HepG2 (cell line): Measurements from ENCODE around the gene RAB6A. TPM values are rescaled to one million over a fixed set of nuclear protein-coding genes. Genes with fewer than 3 reads are reported as not detected.

ENCODE experiments used
- CBX5 ChIP-seq: sonication (generic); formaldehyde crosslinking; IDR thresholded peaks from 2 replicates; pipeline ENCODE4 v1.4.0; 2020; ENCODE audit warnings: missing genetic modification reagents, borderline replicate concordance
- CREM ChIP-seq, 2 experiments: sonication (generic) in 1 of 2; formaldehyde crosslinking in 1 of 2; IDR thresholded peaks; 2 replicates each; pipeline versions ENCODE4 v1.4.0 to v1.6.1; 2016 to 2020; ENCODE audit warnings: antibody characterized with exemption in 1 of 2, mild to moderate bottlenecking in 1 of 2, missing genetic modification reagents in 1 of 2
- ELF3 ChIP-seq: IDR thresholded peaks from 2 replicates; pipeline ENCODE4 v1.6.1; 2016; ENCODE audit warnings: missing genetic modification reagents, missing compliant biosample characterization
- GABPA ChIP-seq, 2 experiments: IDR thresholded peaks; 2 replicates each; pipeline ENCODE4 v1.6.1; 2011 to 2016; ENCODE audit warnings: low read depth in 2 of 2, low read length in 1 of 2, missing biosample characterization in 1 of 2, missing genetic modification characterization in 1 of 2
- HNF4A ChIP-seq: sonication (generic); formaldehyde crosslinking; IDR thresholded peaks from 2 replicates; pipeline ENCODE4 v1.4.0; 2020; ENCODE audit warnings: missing genetic modification reagents
- HOXA5 ChIP-seq: sonication (generic); formaldehyde crosslinking; IDR thresholded peaks from 2 replicates; pipeline ENCODE4 v1.4.0; 2020; ENCODE audit warnings: missing genetic modification reagents
- KLF16 ChIP-seq, 2 experiments: sonication (generic) in 1 of 2; formaldehyde crosslinking in 1 of 2; IDR thresholded peaks; 2 replicates each; pipeline versions ENCODE4 v1.6.1 to v1.8.0; 2016 to 2023; ENCODE audit warnings: missing genetic modification reagents in 2 of 2, missing compliant biosample characterization in 1 of 2
- MYNN ChIP-seq: sonication (generic); formaldehyde crosslinking; IDR thresholded peaks from 2 replicates; pipeline ENCODE4 v1.4.0; 2020; ENCODE audit warnings: mild to moderate bottlenecking, low read depth, missing genetic modification reagents
- POLR2A ChIP-seq, 2 experiments: IDR thresholded peaks; 2 replicates each; pipeline ENCODE4 v1.6.1; 2011; ENCODE audit warnings: low read depth in 2 of 2, low read length in 2 of 2, mild to moderate bottlenecking in 1 of 2, moderate library complexity in 1 of 2; ENCODE audit not compliant: insufficient read depth in 1 of 2
- SALL1 ChIP-seq: sonication (generic); formaldehyde crosslinking; IDR thresholded peaks from 2 replicates; pipeline ENCODE4 v1.8.0; 2022; ENCODE audit warnings: mild to moderate bottlenecking, missing genetic modification reagents
- SMAD3 ChIP-seq: sonication (generic); formaldehyde crosslinking; IDR thresholded peaks from 2 replicates; pipeline ENCODE4 v1.4.0; 2020; ENCODE audit warnings: missing genetic modification reagents
- TEAD3 ChIP-seq: optimal IDR thresholded peaks from 2 replicates; pipeline ENCODE3; 2016; ENCODE audit warnings: borderline replicate concordance
- ZMYM4 ChIP-seq: sonication (generic); formaldehyde crosslinking; IDR thresholded peaks from 2 replicates; pipeline ENCODE4 v1.8.1; 2023; ENCODE audit warnings: mild to moderate bottlenecking, missing genetic modification reagents
- ZNF331 ChIP-seq: sonication (generic); formaldehyde crosslinking; IDR thresholded peaks from 2 replicates; pipeline ENCODE4 v1.4.0; 2020; ENCODE audit warnings: missing genetic modification reagents
- ZNF460 ChIP-seq: sonication (generic); formaldehyde crosslinking; IDR thresholded peaks from 2 replicates; pipeline ENCODE4 v1.5.1; 2020; ENCODE audit warnings: missing genetic modification reagents, mild to moderate bottlenecking, borderline replicate concordance
- ZNF552 ChIP-seq: sonication (generic); formaldehyde crosslinking; IDR thresholded peaks from 2 replicates; pipeline ENCODE4 v1.9.0; 2022; ENCODE audit warnings: missing genetic modification reagents, mild to moderate bottlenecking, borderline replicate concordance
- ZNF574 ChIP-seq: sonication (generic); formaldehyde crosslinking; IDR thresholded peaks from 2 replicates; pipeline ENCODE4 v1.4.0; 2020; ENCODE audit warnings: missing genetic modification reagents
- polyA plus RNA-seq, 8 experiments: library from polyadenylated mRNA; depleted of rRNA in 3 of 8; stranded (reverse) in 7 of 8; unstranded in 1 of 8; fragments of >200 nt; fragmentation: Illumina TruSeq in 4 of 8; extraction: Trizol in 4 of 8; gene quantifications; 2 replicates each; pipeline versions ENCODE4 v1.2.1 to v1.2.3, GENCODE V29; 2011 to 2016; ENCODE audit warnings: low read depth in 4 of 8, missing spikeins in 1 of 8, mixed read lengths in 1 of 8; ENCODE audit not compliant: insufficient read depth in 1 of 8
- total RNA-seq, 5 experiments: library from RNA; depleted of rRNA; stranded (reverse); fragments of >200 nt; fragmentation: Illumina TruSeq; extraction: Trizol; gene quantifications; 2 replicates each; pipeline ENCODE4 v1.2.3, GENCODE V29; 2016; ENCODE audit warnings: low read depth in 1 of 5
- TF ChIP-seq, protein P1 (sequence below): IDR thresholded peaks from 2 replicates; pipeline ENCODE4 v1.6.1; 2018; ENCODE audit warnings: missing genetic modification reagents, mild to moderate bottlenecking, missing compliant biosample characterization
- TF ChIP-seq, protein P2 (sequence below), 2 experiments: sonication (generic) in 1 of 2; formaldehyde crosslinking in 1 of 2; IDR thresholded peaks; 2 replicates each; pipeline versions ENCODE4 v1.6.1 to v1.9.0; 2014 to 2022; ENCODE audit warnings: antibody characterized with exemption in 1 of 2, borderline replicate concordance in 1 of 2, inconsistent platforms in 1 of 2, low read depth in 1 of 2, missing genetic modification reagents in 1 of 2

RAB6A gene
- total and polyA plus RNA-seq, 2 of the 13 experiments (the other 11 are each of a cell fraction or from before 2014, with no cell fraction given) = 74.3 to 121 TPM

DNA sequence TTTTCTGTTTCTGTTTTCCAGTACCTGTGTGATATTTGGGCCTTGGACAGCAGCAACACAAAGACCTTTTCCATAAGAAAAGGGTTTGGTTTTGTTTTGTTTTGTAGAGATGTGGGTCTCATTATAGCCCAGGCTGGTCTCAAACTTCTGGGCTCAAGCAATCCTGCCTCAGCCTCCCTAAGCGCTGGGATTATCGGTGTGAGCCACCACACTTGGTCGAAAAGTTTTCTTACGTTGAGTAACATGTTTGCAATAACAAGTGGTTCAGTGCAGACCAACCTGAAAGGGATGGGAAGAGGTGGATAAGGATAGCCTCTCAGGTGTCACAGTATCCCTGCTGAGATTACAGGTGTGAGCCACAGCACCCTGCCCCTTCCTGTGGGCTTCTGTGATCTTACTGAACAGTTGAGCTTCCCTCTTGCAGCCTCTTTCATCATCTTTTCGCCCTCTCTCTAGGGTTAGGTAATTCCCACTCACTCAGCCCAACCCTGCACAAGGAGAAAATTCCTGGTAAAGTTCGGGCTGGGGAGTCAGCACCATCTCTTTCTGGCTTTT lies 23.3 kb upstream of the RAB6A start (continued):
- TF ChIP-seq HNF4A (peak; percentile 27; the same call in 1 of the 2 replicates), CBX5 (CRISPR knock-in tag) (peak; percentile 33; the same call in 1 of the 2 replicates), ZNF552 (no peak), TEAD3 (CRISPR knock-in tag) (peak; percentile 51), ZNF574 (CRISPR knock-in tag) (peak; percentile 24; the same call in 1 of the 2 replicates), ZNF331 (CRISPR knock-in tag) (peak; percentile 65; the same call in 1 of the 2 replicates), MYNN (CRISPR knock-in tag) (0 out of 2 replicates have a peak, but pooled peaks have one; percentile 40), ZNF460 (peak; percentile 57; the same call in 1 of the 2 replicates), SMAD3 (CRISPR knock-in tag) (0 out of 2 replicates have a peak, but pooled peaks have one; percentile 2), ELF3 (CRISPR knock-in tag) (peak; percentile 65; the same call in 1 of the 2 replicates), HOXA5 (CRISPR knock-in tag) (no peak), ZMYM4 (CRISPR knock-in tag) (0 out of 2 replicates have a peak, but pooled peaks have one; percentile 29), CREM (IDR thresholded peaks at IDR 0.05) (0 out of 2 replicates have a peak, but pooled peaks have one; percentile 18), CREM (CRISPR knock-in tag; IDR thresholded peaks at IDR 0.05) (no peak), SALL1 (CRISPR knock-in tag) (peak; percentile 75), GABPA (IDR thresholded peaks at IDR 0.05; ENCODE audit: low read depth, low read length) (no peak), GABPA (CRISPR knock-in tag; IDR thresholded peaks at IDR 0.05; ENCODE audit: low read depth) (peak; percentile 61; the same call in 1 of the 2 replicates), POLR2A (IDR thresholded peaks at IDR 0.05; ENCODE audit: insufficient read depth in 1 of 2, low read depth in 2 of 2, low read length in 2 of 2) (peak; percentile 59 to 61), KLF16 (CRISPR knock-in tag; IDR thresholded peaks at IDR 0.05) (peak in 1 of 2 experiments; percentile 77; a peak in 2 of 4 replicates)
- TF ChIP-seq, protein P1, sequence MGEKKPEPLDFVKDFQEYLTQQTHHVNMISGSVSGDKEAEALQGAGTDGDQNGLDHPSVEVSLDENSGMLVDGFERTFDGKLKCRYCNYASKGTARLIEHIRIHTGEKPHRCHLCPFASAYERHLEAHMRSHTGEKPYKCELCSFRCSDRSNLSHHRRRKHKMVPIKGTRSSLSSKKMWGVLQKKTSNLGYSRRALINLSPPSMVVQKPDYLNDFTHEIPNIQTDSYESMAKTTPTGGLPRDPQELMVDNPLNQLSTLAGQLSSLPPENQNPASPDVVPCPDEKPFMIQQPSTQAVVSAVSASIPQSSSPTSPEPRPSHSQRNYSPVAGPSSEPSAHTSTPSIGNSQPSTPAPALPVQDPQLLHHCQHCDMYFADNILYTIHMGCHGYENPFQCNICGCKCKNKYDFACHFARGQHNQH (CRISPR knock-in tag) = peak; percentile 57; the same call in 1 of the 2 replicates
- TF ChIP-seq, protein P2, sequence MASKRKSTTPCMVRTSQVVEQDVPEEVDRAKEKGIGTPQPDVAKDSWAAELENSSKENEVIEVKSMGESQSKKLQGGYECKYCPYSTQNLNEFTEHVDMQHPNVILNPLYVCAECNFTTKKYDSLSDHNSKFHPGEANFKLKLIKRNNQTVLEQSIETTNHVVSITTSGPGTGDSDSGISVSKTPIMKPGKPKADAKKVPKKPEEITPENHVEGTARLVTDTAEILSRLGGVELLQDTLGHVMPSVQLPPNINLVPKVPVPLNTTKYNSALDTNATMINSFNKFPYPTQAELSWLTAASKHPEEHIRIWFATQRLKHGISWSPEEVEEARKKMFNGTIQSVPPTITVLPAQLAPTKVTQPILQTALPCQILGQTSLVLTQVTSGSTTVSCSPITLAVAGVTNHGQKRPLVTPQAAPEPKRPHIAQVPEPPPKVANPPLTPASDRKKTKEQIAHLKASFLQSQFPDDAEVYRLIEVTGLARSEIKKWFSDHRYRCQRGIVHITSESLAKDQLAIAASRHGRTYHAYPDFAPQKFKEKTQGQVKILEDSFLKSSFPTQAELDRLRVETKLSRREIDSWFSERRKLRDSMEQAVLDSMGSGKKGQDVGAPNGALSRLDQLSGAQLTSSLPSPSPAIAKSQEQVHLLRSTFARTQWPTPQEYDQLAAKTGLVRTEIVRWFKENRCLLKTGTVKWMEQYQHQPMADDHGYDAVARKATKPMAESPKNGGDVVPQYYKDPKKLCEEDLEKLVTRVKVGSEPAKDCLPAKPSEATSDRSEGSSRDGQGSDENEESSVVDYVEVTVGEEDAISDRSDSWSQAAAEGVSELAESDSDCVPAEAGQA (IDR thresholded peaks at IDR 0.05; ENCODE audit: low read depth) = 0 out of 2 replicates have a peak, but pooled peaks have one; percentile 30
- TF ChIP-seq, protein P2 (CRISPR knock-in tag; IDR thresholded peaks at IDR 0.05; ENCODE audit: borderline replicate concordance) = no peak
